Peyer's patch (tissue), 4 donors: ENCODE data around the gene GALNT12. TPM values are rescaled to one million over a fixed set of nuclear protein-coding genes. Genes with fewer than 3 reads are reported as not detected.

ENCODE experiments used
- DNase-seq, 3 donors: peaks; one replicate each; pipeline ENCODE4 v3.0.0-alpha.2; 2017 to 2019
- H3K27ac ChIP-seq, 4 donors: fragments of 200-600 bp; sonication (generic); one replicate each; pipeline ENCODE4 v1.5.1; 2016 to 2019
- H3K27me3 ChIP-seq, 2 donors: fragments of 200-600 bp; sonication (generic); one replicate each; pipeline ENCODE4 v1.5.1; 2019
- H3K36me3 ChIP-seq, 3 donors: fragments of 200-600 bp; sonication (generic); one replicate each; pipeline ENCODE4 v1.5.1; 2016 to 2019
- H3K4me1 ChIP-seq, 4 donors: fragments of 200-600 bp; sonication (generic); one replicate each; pipeline ENCODE4 v1.5.1; 2016 to 2019
- H3K4me3 ChIP-seq, 4 donors: fragments of 200-600 bp; sonication (generic); 1 replicate in 3 of 4; 2 replicates in 1 of 4; pipeline ENCODE4 v1.5.1; 2016 to 2019; ENCODE audit warnings: mild to moderate bottlenecking in 1 of 4
- H3K9me3 ChIP-seq, 4 donors: fragments of 200-600 bp; sonication (generic); one replicate each; pipeline ENCODE4 v1.5.1; 2016 to 2019; ENCODE audit warnings: mild to moderate bottlenecking in 1 of 4
- POLR2A ChIP-seq, 2 donors: fragments of 450-650 bp; IDR thresholded peaks; one replicate each; pipeline ENCODE4 v1.5.1; 2017; ENCODE audit warnings: antibody characterized with exemption in 2 of 2, mild to moderate bottlenecking in 2 of 2, moderate library complexity in 2 of 2
- total RNA-seq, 4 donors: library from RNA; depleted of rRNA; stranded (reverse); fragments of >200 nt; gene quantifications; one replicate each; pipeline ENCODE4 v1.1.0, GENCODE V29; 2016
- TF ChIP-seq, protein P1 (sequence below), 6 experiments: fragments of 450-650 bp in 4 of 6; fragments of 200-600 bp in 2 of 6; sonication (generic) in 1 of 6; IDR thresholded peaks; one replicate each; pipeline ENCODE4 v1.5.1; 2017 to 2019; ENCODE audit warnings: antibody characterized with exemption in 6 of 6, mild to moderate bottlenecking in 3 of 6, moderate library complexity in 1 of 6

GALNT12 gene
- total RNA-seq, 4 donors from 2014 or later = 73.6 to 118 (median 93.0) TPM

DNA sequence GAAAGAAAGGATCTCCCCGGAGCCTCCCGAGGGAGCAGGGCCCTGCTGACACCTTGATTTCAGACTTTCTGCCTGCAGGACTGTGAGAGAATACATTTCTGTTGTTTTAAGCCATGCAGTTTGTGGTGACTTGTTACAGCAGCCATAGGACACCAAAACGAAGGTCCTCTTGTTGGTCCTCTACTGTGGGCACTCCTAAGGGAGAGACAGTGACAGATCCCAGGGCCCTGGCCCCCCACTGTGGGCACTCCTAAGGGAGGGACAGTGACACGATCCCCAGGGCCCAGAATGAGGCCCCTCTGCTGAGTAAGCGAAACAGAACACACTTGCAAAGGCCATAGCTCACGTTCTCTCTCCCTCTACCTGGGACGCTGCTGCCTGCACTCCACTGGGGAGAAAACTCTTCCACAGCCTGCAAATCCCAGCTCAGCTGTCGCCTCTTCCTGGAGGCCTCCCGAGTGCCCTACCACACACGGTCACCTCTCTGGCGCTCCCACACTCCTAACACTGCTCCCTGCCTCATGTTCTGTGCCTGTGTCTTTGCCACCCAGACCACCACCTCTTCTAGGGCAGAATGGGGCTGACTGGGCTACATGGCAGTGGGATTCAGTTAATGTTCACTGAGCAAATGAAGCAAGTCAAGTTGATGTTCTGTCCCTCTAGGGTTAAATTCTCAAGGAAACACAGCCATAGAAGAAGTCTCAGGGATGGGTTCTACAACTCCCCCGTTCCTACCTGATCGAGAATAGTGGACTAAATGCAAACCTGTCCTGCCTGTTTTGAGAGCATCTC lies 34.9 kb upstream of the GALNT12 start:
- H3K27ac ChIP-seq = no peak overlapping the region
- H3K4me1 ChIP-seq = no peaks in the 10 kb centered on the region
- H3K4me3 ChIP-seq = no peak overlapping the region
- H3K9me3 ChIP-seq = no peaks in the 10 kb centered on the region
- H3K27me3 ChIP-seq = no peaks in the 10 kb centered on the region
- TF ChIP-seq POLR2A (IDR thresholded peaks at IDR 0.05) = no peak
- TF ChIP-seq, protein P1, sequence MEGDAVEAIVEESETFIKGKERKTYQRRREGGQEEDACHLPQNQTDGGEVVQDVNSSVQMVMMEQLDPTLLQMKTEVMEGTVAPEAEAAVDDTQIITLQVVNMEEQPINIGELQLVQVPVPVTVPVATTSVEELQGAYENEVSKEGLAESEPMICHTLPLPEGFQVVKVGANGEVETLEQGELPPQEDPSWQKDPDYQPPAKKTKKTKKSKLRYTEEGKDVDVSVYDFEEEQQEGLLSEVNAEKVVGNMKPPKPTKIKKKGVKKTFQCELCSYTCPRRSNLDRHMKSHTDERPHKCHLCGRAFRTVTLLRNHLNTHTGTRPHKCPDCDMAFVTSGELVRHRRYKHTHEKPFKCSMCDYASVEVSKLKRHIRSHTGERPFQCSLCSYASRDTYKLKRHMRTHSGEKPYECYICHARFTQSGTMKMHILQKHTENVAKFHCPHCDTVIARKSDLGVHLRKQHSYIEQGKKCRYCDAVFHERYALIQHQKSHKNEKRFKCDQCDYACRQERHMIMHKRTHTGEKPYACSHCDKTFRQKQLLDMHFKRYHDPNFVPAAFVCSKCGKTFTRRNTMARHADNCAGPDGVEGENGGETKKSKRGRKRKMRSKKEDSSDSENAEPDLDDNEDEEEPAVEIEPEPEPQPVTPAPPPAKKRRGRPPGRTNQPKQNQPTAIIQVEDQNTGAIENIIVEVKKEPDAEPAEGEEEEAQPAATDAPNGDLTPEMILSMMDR (IDR thresholded peaks at IDR 0.05) = no peak
- DNase-seq = no peak
- H3K36me3 ChIP-seq = peaks cover 0 to 43% (median 0%) of the 10 kb centered on the region in 3 donors

DNA sequence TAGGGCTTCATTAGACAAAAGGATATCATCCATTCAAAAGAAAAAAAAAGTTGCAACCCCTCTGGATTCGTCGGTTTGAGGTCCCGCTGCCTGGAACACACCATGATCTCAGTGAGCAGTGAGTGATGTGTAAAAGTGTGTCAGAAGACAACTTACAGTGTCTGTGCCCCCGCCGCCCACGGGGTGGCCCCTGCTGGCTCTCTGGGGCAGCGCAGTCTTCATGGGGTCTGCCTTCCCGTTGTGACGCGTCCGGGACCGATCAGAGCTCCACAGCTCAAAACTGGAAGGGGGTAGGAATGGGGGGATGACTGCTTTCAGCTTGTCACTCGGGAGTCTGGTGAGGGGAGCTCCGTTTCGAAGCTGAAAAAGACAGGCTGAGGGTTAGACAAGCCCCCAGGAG lies 33.7 kb upstream of the GALNT12 start:
- TF ChIP-seq, protein P1 (IDR thresholded peaks at IDR 0.05) = no peak
- no peak for TF ChIP-seq POLR2A (IDR thresholded peaks at IDR 0.05)
- Histone ChIP-seq H3K9me3 (no peaks in the 10 kb centered on the region), H3K27ac (no peak overlapping the region), H3K36me3 (peaks cover 0 to 32% (median 0%) of the 10 kb centered on the region in 3 donors), H3K4me3 (no peak overlapping the region), H3K4me1 (no peaks in the 10 kb centered on the region), H3K27me3 (no peaks in the 10 kb centered on the region)
- no peak for DNase-seq

DNA sequence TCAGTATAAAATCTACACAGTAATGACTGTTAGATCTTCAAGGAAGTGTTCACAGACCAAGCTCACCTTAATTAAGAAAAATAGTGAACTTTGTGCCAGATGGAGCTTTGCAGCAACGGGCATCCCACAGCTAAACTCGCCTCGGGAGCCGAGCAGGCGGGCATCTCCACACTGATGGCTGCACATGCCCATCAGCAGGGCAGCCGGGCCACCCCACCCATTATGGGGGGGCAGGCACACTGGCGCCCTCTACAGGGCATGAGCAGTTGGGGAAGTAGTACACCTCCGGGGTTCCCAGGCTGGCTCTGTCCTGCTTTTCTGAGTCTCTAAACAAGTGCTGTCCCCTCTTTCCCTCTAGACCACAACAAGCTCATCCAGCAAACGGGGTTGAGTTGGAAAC lies 32.7 kb upstream of the GALNT12 start:
- no peak for DNase-seq
- Histone ChIP-seq H3K4me3 (no peak overlapping the region), H3K36me3 (peaks cover 0 to 32% (median 0%) of the 10 kb centered on the region in 3 donors)

DNA sequence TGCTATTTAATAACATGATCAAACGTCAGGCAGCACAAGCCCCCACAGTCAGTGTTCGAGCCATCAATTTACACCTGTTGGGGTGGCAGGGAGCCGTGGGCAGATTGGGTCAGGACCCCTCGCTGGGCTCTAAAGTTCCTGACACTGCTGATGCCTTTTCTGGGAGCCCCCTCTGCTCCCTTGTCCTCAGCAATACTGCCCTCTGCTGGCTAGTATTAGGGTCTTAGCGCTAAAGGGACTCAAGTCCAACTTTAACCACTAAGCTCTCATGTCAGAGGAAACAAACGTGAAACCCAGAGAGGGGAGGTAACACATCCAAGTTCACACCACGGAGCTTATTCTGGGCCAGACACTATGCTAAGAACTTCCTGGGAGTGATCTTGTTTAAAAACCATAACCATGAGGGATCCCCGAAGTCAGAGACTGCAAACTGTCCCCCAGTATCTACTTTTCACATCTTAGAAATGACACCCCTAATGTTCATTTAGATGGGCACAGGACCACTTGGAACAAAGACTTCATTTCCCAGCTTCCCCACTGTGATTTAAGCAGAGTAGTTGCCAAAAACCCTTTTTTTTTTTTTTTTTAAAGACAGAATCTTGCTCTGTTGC lies 31.5 kb upstream of the GALNT12 start:
- TF ChIP-seq, protein P1 (IDR thresholded peaks at IDR 0.05) = peak; percentile 16 to 63 (median 42)
- TF ChIP-seq POLR2A (IDR thresholded peaks at IDR 0.05) = no peak
- no peak overlapping the region for H3K4me3 ChIP-seq
- H3K27ac ChIP-seq = no peak overlapping the region
- no peaks in the 10 kb centered on the region for H3K27me3 ChIP-seq
- peaks cover 0 to 32% (median 0%) of the 10 kb centered on the region in 3 donors for H3K36me3 ChIP-seq
- H3K9me3 ChIP-seq = no peaks in the 10 kb centered on the region
- peak in 2 of 3 donors; percentile 32 to 62 for DNase-seq
- H3K4me1 ChIP-seq = peaks cover 0 to 4% (median 2%) of the 10 kb centered on the region in 4 donors

More for the DNA sequence above, 32.7 kb upstream of the GALNT12 start:
- Histone ChIP-seq H3K4me1 (peaks cover 0 to 4% (median under 1%) of the 10 kb centered on the region in 4 donors), H3K9me3 (no peaks in the 10 kb centered on the region), H3K27ac (no peak overlapping the region), H3K27me3 (no peaks in the 10 kb centered on the region)
- TF ChIP-seq, protein P1 (IDR thresholded peaks at IDR 0.05) = peak in 4 of 6 experiments; percentile 26 to 40 (median 36)
- no peak for TF ChIP-seq POLR2A (IDR thresholded peaks at IDR 0.05)

DNA sequence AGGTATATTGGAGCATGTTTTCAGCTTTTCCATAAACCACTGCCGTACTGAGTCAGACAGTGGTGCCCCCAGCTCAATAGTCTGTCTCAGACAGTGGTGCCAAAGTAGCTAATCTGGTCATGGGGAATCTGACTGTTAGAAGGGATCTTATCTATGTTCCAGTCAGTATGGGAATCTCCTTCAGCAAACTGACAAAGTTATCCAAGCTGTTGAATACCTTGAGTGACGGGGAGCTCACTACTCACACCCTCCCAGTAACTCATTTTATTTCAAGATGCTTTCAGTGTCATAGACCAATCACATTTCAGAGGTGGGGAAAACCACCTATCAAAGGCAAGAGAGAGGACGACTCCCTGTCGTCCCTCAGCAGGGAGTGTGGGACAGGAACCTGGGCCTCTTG lies 29.9 kb upstream of the GALNT12 start:
- Histone ChIP-seq H3K4me1 (peaks cover 0 to 13% (median 5%) of the 10 kb centered on the region in 4 donors), H3K4me3 (no peak overlapping the region), H3K9me3 (no peaks in the 10 kb centered on the region), H3K27ac (no peak overlapping the region), H3K27me3 (no peaks in the 10 kb centered on the region), H3K36me3 (peaks cover 0 to 23% (median 0%) of the 10 kb centered on the region in 3 donors)
- no peak for TF ChIP-seq POLR2A (IDR thresholded peaks at IDR 0.05)
- TF ChIP-seq, protein P1 (IDR thresholded peaks at IDR 0.05) = no peak
- DNase-seq = no peak
